PC-9 (cell line): ENCODE results near the gene SUOX. TPM values are rescaled to one million over a fixed set of nuclear protein-coding genes. Genes with fewer than 3 reads are reported as not detected.
"Not testable (repeated sequence)": the region's sequence is repeated elsewhere in the genome, so short reads cannot be mapped to it uniquely, and the experiment has no call there.

Experiments
- BruUV-seq: library from RNA; stranded (reverse); fragments of 400-500 nt; replicated peaks from 2 replicates; lab custom pipeline; 2021; lab: Mats Ljungman, UMichigan
- CTCF ChIA-PET: fragments of 300-600 bp; sonication (Branson Sonifier 250); formaldehyde crosslinking; loops from one replicate; lab custom pipeline; 2022; ENCODE audit warnings: antibody characterized with exemption; lab: Charles Lee
- POLR2A ChIA-PET: fragments of 300-600 bp; sonication (Branson Sonifier 250); formaldehyde crosslinking; loops from one replicate; lab custom pipeline; 2022; ENCODE audit warnings: antibody characterized with exemption; ENCODE audit not compliant: unreplicated experiment; lab: Charles Lee
- DNase-seq, 2 experiments: peaks; one replicate each; pipeline versions ENCODE4 v3.0.0 to v3.0.0-alpha.2; 2015 to 2022; ENCODE audit warnings: mixed read lengths in 1 of 2
- H2AFZ ChIP-seq: fragments of 200-600 bp; sonication (generic); 2 replicates; pipeline ENCODE4 v1.8.1; 2017; ENCODE audit warnings: antibody characterized with exemption
- H3F3A ChIP-seq: fragments of 200-600 bp; sonication (generic); 2 replicates; pipeline ENCODE4 v1.8.1; 2017; ENCODE audit warnings: antibody characterized with exemption, mild to moderate bottlenecking, low read depth; ENCODE audit not compliant: insufficient read depth
- H3K27ac ChIP-seq: fragments of 200-600 bp; sonication (generic); 2 replicates; pipeline ENCODE4 v1.6.1; 2016; ENCODE audit warnings: mixed run types
- H3K27me3 ChIP-seq: fragments of 200-600 bp; sonication (generic); 2 replicates; pipeline ENCODE4 v1.6.1; 2016; ENCODE audit warnings: low read depth, mixed run types; ENCODE audit not compliant: insufficient read depth
- H3K36me3 ChIP-seq: fragments of 200-600 bp; sonication (generic); 2 replicates; pipeline ENCODE4 v1.6.1; 2016; ENCODE audit warnings: low read depth, mixed run types
- H3K4me1 ChIP-seq: fragments of 200-600 bp; sonication (generic); replicated peaks from 2 replicates; pipeline ENCODE4 v1.6.1; 2016; ENCODE audit warnings: mixed run types; ENCODE audit not compliant: insufficient read depth
- H3K4me2 ChIP-seq: fragments of 200-600 bp; sonication (generic); 2 replicates; pipeline ENCODE4 v1.6.1; 2017; ENCODE audit warnings: mixed run types
- H3K4me3 ChIP-seq: fragments of 200-600 bp; sonication (generic); 2 replicates; pipeline ENCODE4 v1.6.1; 2016; ENCODE audit warnings: mixed run types
- H3K79me2 ChIP-seq: fragments of 200-600 bp; sonication (generic); 2 replicates; pipeline ENCODE4 v1.6.1; 2017; ENCODE audit warnings: low read depth, mixed run types
- H3K9me2 ChIP-seq: fragments of 200-600 bp; sonication (generic); 2 replicates; pipeline ENCODE4 v1.8.1; 2017; ENCODE audit warnings: mild to moderate bottlenecking; ENCODE audit not compliant: insufficient read depth
- H3K9me3 ChIP-seq: fragments of 200-600 bp; sonication (generic); 2 replicates; pipeline ENCODE4 v1.8.1; 2016; ENCODE audit warnings: low read depth; ENCODE audit not compliant: insufficient read depth
- H4K20me1 ChIP-seq: fragments of 200-600 bp; sonication (generic); 2 replicates; pipeline ENCODE4 v1.8.1; 2017; ENCODE audit not compliant: insufficient read depth
- EZH2 ChIP-seq: fragments of 200-600 bp; sonication (generic); IDR thresholded peaks from 2 replicates; pipeline ENCODE4 v1.8.0; 2017; ENCODE audit warnings: antibody characterized with exemption, low read depth
- intact Hi-C: fragments of 100-400 bp; cut with micrococcal nuclease; formaldehyde crosslinking; loops from one replicate; pipeline ENCODE4 v1.10.0; 2022; ENCODE audit not compliant: unreplicated experiment
- total RNA-seq: library from RNA; stranded (reverse); gene quantifications from 2 replicates; pipeline ENCODE4 v1.2.3, GENCODE V29; 2021
- TF ChIP-seq, protein P1 (sequence below): fragments of 200-600 bp; sonication (generic); conservative IDR thresholded peaks from 2 replicates; pipeline ENCODE4 v1.6.1; 2017; ENCODE audit warnings: mixed run types, antibody characterized with exemption, mild to moderate bottlenecking, moderate library complexity

Gene SUOX
- total RNA-seq, 1 experiment from 2014 or later = 22.7 TPM

DNA sequence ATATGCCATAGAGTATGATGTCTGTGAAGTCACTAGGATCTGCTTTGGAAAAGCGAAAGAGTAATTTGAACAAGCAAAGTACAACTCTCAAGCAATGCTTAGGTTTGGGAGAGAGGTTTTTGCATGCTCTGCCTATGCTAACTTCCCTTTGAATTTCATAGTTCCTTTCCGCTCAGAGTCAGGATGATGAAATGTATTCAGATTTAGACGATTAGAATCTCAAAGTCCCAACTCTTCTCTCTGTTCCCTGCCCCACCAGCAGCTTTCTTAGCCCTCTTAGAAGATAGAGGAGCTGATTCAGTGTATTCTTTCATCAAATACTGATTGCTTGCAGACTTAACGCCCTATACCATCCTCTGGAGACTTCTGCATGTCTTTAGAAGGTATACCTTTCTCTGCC is 11.7 kb upstream of the SUOX start:
- TF ChIP-seq, protein P1, sequence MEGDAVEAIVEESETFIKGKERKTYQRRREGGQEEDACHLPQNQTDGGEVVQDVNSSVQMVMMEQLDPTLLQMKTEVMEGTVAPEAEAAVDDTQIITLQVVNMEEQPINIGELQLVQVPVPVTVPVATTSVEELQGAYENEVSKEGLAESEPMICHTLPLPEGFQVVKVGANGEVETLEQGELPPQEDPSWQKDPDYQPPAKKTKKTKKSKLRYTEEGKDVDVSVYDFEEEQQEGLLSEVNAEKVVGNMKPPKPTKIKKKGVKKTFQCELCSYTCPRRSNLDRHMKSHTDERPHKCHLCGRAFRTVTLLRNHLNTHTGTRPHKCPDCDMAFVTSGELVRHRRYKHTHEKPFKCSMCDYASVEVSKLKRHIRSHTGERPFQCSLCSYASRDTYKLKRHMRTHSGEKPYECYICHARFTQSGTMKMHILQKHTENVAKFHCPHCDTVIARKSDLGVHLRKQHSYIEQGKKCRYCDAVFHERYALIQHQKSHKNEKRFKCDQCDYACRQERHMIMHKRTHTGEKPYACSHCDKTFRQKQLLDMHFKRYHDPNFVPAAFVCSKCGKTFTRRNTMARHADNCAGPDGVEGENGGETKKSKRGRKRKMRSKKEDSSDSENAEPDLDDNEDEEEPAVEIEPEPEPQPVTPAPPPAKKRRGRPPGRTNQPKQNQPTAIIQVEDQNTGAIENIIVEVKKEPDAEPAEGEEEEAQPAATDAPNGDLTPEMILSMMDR = no peak
- TF ChIP-seq EZH2 = no peak
- no peak overlapping the region for H3K27ac ChIP-seq
- H3K4me1 ChIP-seq = peaks cover 17% of the 10 kb centered on the region
- no peak overlapping the region for H3K4me2 ChIP-seq
- H3K9me2 ChIP-seq = no peaks in the 10 kb centered on the region
- BruUV-seq = no TSS peak
- DNase-seq = no peak
- H3K9me3 ChIP-seq = no peaks in the 10 kb centered on the region
- peaks cover 17% of the 10 kb centered on the region; the same call in 1 of the 2 replicates for H3K36me3 ChIP-seq
- intact Hi-C loops = no loop called here
- no peaks in the 10 kb centered on the region for H3K27me3 ChIP-seq
- ChIA-PET CTCF (interaction anchor here (0.5 kb wide), 1 partner anchor 243 kb away, joined by 3 read pairs; no protein-coding TSS in a partner anchor), POLR2A (no interaction called here)
- peaks cover 9% of the 10 kb centered on the region for H3K79me2 ChIP-seq
- no peak overlapping the region for H2AFZ ChIP-seq
- peaks cover 21% of the 10 kb centered on the region for H3F3A ChIP-seq
- H3K4me3 ChIP-seq = no peak overlapping the region
- H4K20me1 ChIP-seq = 0 out of 2 replicates have a peak, but pooled peaks cover 5% of the 10 kb centered on the region

DNA sequence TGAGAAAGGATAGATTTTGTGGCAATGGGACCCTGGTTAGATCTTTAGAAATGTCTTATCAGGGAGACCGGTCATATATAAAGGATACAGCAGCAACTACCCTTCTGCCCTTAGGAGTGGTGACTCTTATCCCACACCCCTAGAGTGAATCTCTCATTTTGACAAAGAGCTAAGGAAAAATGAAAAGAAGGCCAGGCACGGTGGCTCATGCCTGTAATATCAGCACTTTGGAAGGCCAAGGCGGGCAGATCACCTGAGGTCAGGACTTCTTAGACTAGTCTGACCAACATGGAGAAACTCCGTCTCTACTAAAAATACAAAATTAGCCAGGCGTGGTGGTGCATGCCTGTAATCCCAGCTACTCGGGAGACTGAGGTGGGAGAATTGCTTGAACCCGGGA is 11.1 kb upstream of the SUOX start:
- POLR2A ChIA-PET, H4K20me1 ChIP-seq, H2AFZ ChIP-seq, DNase-seq, H3K9me2 ChIP-seq, H3K9me3 ChIP-seq, H3K4me3 ChIP-seq, H3K27ac ChIP-seq, H3K4me2 ChIP-seq, BruUV-seq, H3K79me2 ChIP-seq, H3K27me3 ChIP-seq, intact Hi-C loops: not testable (repeated sequence)
- Histone ChIP-seq H3K36me3 (peaks cover 17% of the 10 kb centered on the region; the same call in 1 of the 2 replicates), H3K4me1 (peaks cover 17% of the 10 kb centered on the region), H3F3A (peaks cover 19% of the 10 kb centered on the region)
- CTCF ChIA-PET = interaction anchor here (0.5 kb wide), 1 partner anchor 244 kb away, joined by 3 read pairs; no protein-coding TSS in a partner anchor

DNA sequence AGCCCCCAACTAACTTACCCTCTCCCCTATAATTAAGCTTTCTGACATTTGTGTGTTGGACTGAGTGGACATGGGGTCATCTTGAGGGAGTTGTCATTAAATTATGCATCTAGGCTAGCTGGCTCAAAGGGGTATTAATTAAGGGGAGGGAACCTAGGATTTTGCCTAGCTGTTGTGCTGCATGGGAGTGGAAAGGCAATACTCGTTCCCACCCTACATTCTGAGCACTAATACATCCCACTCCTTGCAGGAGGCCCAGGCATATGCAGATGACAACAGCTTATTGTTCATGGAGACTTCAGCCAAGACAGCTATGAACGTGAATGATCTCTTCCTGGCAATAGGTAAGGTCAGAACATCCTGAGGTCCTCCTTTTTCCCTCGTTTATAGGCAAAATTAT is 6.0 kb upstream of the SUOX start:
- H3K9me3 ChIP-seq = no peaks in the 10 kb centered on the region
- H3K4me2 ChIP-seq = no peak overlapping the region
- BruUV-seq = no TSS peak
- no peaks in the 10 kb centered on the region for H3K79me2 ChIP-seq
- no peak overlapping the region for H3K27ac ChIP-seq
- ChIA-PET POLR2A (no interaction called here), CTCF (interaction anchor here (0.7 to 1.1 kb wide), 2 partner anchors 149 to 254 kb away, joined by 4 to 5 read pairs; no protein-coding TSS in a partner anchor)
- H3K36me3 ChIP-seq = no peaks in the 10 kb centered on the region; the same call in 1 of the 2 replicates
- H3K9me2 ChIP-seq = no peaks in the 10 kb centered on the region
- no peak for DNase-seq
- peaks cover 17% of the 10 kb centered on the region; the same call in 1 of the 2 replicates for H3F3A ChIP-seq
- H3K4me3 ChIP-seq = no peak overlapping the region
- intact Hi-C loops = no loop called here
- TF ChIP-seq, protein P1 = no peak
- TF ChIP-seq EZH2 = no peak
- no peak overlapping the region for H2AFZ ChIP-seq
- H4K20me1 ChIP-seq = no peaks in the 10 kb centered on the region
- no peaks in the 10 kb centered on the region for H3K4me1 ChIP-seq
- H3K27me3 ChIP-seq = no peaks in the 10 kb centered on the region
